Activated CD4-positive, alpha-beta T cell treated with anti-CD3 and anti-CD28 coated beads for 36 hours (primary cell): Measurements from ENCODE around the gene RAB24. TPM values are rescaled to one million over a fixed set of nuclear protein-coding genes. Genes with fewer than 3 reads are reported as not detected.

ENCODE experiments used
- ATAC-seq: fragments of 200-7000 bp; cut with Tn5 transposase; one replicate; pipeline ENCODE4 v1.10.0; 2021; ENCODE audit warnings: mild to moderate bottlenecking, moderate library complexity
- CTCF ChIA-PET: fragments of 350-600 bp; sonication (Branson Sonifier 250); formaldehyde crosslinking; loops from one replicate; lab custom pipeline; 2021; ENCODE audit warnings: antibody characterized with exemption; lab: Charles Lee
- POLR2A ChIA-PET: fragments of 350-600 bp; sonication (Branson Sonifier 250); formaldehyde crosslinking; loops from one replicate; lab custom pipeline; 2021; ENCODE audit warnings: antibody characterized with exemption, inconsistent platforms; lab: Charles Lee
- DNase-seq: peaks from one replicate; pipeline ENCODE4 v3.0.0-alpha.2; 2020
- H3K27ac Mint-ChIP-seq: one replicate; pipeline ENCODE4 v1.8.0; 2021; ENCODE audit warnings: mixed read lengths
- H3K27me3 Mint-ChIP-seq: one replicate; pipeline ENCODE4 v1.8.0; 2021; ENCODE audit warnings: mixed read lengths
- H3K36me3 Mint-ChIP-seq: one replicate; pipeline ENCODE4 v1.8.0; 2021; ENCODE audit warnings: low read depth, mixed read lengths
- H3K4me1 Mint-ChIP-seq: one replicate; pipeline ENCODE4 v1.8.0; 2021; ENCODE audit warnings: mixed read lengths
- H3K4me3 Mint-ChIP-seq: one replicate; pipeline ENCODE4 v1.8.0; 2021; ENCODE audit warnings: mild to moderate bottlenecking, moderate library complexity, mixed read lengths
- H3K9me3 Mint-ChIP-seq: one replicate; pipeline ENCODE4 v1.8.0; 2021; ENCODE audit warnings: low read depth, mixed read lengths
- intact Hi-C, 2 experiments: fragments of 100-400 bp; cut with DNase I in 1 of 2; cut with micrococcal nuclease in 1 of 2; formaldehyde crosslinking; loops; one replicate each; pipeline versions ENCODE4 v1.14.2 to v1.15.1; 2022 to 2024; cut with DNase I, micrococcal nuclease
- total RNA-seq, 2 experiments: library from RNA; stranded (reverse); gene quantifications; one replicate each; pipeline ENCODE4 v1.2.3, GENCODE V29; 2021

RAB24 gene
- total RNA-seq, 2 experiments from 2014 or later = 10.9 to 21.0 TPM

DNA sequence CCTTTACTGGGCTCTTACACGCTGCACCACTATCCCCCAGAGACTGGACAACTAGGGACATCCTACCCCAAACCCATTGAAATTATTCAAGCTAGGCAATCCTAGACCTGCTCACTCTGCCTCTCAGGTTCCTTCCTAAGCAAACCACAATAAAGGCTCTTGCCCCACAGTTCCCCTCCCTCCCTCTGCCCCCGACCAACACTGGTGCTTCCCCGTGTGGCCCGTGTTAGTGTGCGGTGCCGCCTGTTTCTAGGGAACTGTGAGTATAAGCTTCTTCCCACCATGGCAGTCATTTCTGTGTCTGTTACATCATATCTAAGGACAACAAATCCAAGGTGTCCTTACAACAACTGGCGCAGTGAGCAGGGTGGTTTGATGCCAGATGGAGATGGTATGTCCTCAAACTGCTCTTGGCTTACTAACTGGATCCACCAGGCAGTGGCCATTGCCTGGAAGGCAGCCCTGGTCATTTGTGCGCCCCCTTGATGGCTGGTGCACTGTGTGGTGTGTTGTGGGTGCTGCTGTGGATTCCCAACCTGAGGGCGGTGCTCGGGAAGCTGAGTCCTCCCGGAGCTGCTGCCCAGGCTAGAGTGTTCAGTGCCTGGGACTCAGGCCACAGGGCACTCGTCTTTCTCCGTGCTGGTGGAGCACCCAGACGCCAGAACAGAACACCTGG lies 16.5 kb upstream of the RAB24 start:
- Mint-ChIP-seq H3K9me3 (peaks cover 2% of the 10 kb centered on the region), H3K27ac (no peak overlapping the region), H3K4me1 (peaks cover 17% of the 10 kb centered on the region), H3K27me3 (no peaks in the 10 kb centered on the region), H3K4me3 (no peak overlapping the region), H3K36me3 (peaks cover 10% of the 10 kb centered on the region)
- ATAC-seq = peak; percentile 53
- intact Hi-C loops = loop anchor here in 1 of 2 experiments (2.0 to 10.0 kb wide), 4 partner anchors 17 to 275 kb away; partner anchors contain the start of genes PFN3, SLC34A1 and TMED9
- ChIA-PET CTCF (interaction anchor here (0.7 to 4.5 kb wide), 15 partner anchors 8 to 210 kb away, joined by 3 to 20 read pairs (median 7); no protein-coding TSS in a partner anchor), POLR2A (no interaction called here)
- peak; percentile 51 for DNase-seq

DNA sequence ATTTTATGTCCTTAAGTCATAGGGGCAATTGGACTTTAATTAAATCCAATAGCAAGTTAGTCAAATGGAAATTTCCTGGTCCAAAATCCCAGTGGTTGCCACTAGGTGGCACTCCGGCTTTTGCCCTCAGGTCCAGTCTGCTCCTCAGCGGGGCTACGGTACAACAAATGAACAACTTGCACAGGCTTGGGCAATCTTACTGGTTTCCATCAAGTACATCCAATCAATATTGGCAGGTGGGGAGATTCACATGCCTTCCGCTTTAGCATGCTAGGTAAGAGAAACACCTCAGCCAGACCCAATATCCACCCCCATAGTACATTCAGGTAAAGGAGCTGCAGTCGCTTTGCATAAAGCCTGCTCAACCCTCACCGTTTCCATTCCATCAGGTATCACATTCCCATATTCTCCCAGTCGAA lies 14.4 kb upstream of the RAB24 start:
- peak; percentile 75 for ATAC-seq
- Mint-ChIP-seq H3K4me1 (peaks cover 19% of the 10 kb centered on the region), H3K27me3 (no peaks in the 10 kb centered on the region), H3K9me3 (peaks cover 2% of the 10 kb centered on the region), H3K4me3 (no peak overlapping the region), H3K27ac (no peak overlapping the region), H3K36me3 (peaks cover 10% of the 10 kb centered on the region)
- CTCF ChIA-PET = interaction anchor here (0.7 to 4.5 kb wide), 27 partner anchors 8 to 376 kb away, joined by 3 to 20 read pairs (median 4); no protein-coding TSS in a partner anchor
- intact Hi-C loops = loop anchor here (1.0 to 10.0 kb wide), 7 partner anchors 19 to 277 kb away; partner anchors contain the start of genes PFN3 (in 1 of the 2), SLC34A1 (in 1 of the 2) and TMED9 (in 1 of the 2)
- peak; percentile 87 for DNase-seq
- POLR2A ChIA-PET = interaction anchor here (0.6 to 0.9 kb wide), 2 partner anchors 10 to 27 kb away, joined by 4 to 6 read pairs; no protein-coding TSS in a partner anchor

- ChIA-PET POLR2A (interaction anchor here (1.0 kb wide), 1 partner anchor 130 kb away, joined by 6 read pairs; the partner anchor contains the start of gene PRR7), CTCF (interaction anchor here (0.5 to 4.5 kb wide), 6 partner anchors 9 to 139 kb away, joined by 3 to 18 read pairs (median 4); no protein-coding TSS in a partner anchor)
- intact Hi-C loops = loop anchor here in 1 of 2 experiments (5.0 to 10.0 kb wide), 3 partner anchors 69 to 279 kb away; partner anchors contain the start of genes PFN3, SLC34A1 and TMED9
- no peak for ATAC-seq
- Mint-ChIP-seq H3K27me3 (no peaks in the 10 kb centered on the region), H3K4me1 (peaks cover 27% of the 10 kb centered on the region), H3K27ac (no peak overlapping the region), H3K4me3 (no peak overlapping the region), H3K36me3 (peaks cover 7% of the 10 kb centered on the region), H3K9me3 (peaks cover 2% of the 10 kb centered on the region)
- DNase-seq = no peak
Measured at GRCh38 chr5:177316005-177316404, 12.5 kb upstream of the RAB24 start.

DNA sequence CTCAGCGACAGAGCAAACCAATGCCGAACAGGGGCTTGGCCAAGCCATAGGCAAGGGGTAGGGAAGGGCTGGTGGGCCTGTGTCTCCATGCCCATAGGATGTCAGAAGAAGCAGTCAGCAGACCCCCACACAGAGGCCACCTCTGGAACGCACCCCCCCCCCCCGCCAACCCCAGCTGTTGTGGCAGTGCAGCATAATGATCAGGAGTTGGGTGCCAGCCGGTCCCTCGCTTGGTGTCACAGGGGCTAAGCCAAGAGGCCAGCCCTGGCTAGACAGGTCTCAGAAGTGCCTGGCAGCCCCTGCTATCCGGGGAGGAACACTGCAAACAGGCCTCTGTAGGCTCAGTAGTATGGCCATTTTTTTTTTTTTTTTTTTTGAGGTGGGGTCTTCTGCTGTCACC lies 11.9 kb upstream of the RAB24 start:
- peaks cover 32% of the 10 kb centered on the region for H3K4me1 Mint-ChIP-seq

DNA sequence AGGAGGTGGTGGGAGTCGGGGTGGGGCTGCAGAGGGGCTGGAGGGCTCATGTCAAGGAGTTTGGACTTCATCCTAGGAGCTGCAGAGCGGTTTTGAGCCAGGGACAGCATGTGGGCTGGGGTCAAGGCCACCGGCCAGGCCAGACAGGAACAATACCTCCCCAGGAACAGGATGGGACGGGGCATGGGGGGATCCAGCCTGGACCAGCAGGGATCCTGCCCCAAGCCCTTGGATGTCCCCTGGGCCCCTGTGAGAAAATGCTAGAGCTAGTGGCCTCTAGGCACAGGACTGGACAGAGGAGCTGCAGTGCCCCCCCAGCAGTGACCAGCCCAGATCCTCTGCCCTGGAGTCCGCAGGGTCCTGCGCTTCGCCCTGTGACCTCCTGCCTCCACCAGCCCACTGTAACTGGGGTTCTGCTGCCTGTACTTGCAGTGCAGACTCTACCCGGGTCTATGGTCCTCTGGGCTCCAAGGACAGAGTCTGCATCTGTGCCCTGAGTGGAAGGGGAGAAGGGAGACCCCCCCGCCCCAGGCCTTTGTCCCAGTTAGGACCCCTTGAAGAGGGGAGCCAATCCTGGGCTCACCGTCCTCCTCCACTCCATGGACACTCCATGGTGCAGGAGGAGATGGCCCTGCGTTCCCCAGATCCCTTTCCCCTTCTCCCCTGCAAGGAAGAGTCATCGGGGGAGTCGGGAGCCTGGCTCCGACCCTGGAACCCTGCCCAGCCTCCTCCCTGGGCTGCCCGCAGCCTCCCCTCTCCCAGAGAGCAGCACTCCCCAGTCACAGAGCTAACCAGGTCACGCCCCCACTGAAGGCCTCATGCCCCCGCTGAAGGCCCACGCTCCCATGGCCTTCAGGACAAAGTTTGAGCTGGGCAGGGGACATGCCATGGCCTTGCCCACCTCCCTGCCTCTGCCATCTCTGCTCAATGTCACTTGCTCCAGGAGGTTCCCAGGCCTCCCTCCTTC lies 11.1 kb upstream of the RAB24 start:
- peaks cover 10% of the 10 kb centered on the region for H3K36me3 Mint-ChIP-seq
- ChIA-PET CTCF (interaction anchor here (0.6 to 1.8 kb wide), 5 partner anchors 14 to 204 kb away, joined by 3 to 5 read pairs (median 4); partner anchors contain the start of gene LMAN2), POLR2A (no interaction called here)
- H3K4me1 Mint-ChIP-seq = peaks cover 29% of the 10 kb centered on the region
- intact Hi-C loops = loop anchor here (5.0 to 10.0 kb wide), 5 partner anchors 70 to 667 kb away; partner anchors contain the start of genes PDLIM7 (in 1 of the 2), PFN3 (in 1 of the 2), SLC34A1 (in 1 of the 2) and TMED9 (in 1 of the 2)
- no peak overlapping the region for H3K4me3 Mint-ChIP-seq
- H3K9me3 Mint-ChIP-seq = peaks cover under 1% of the 10 kb centered on the region
- ATAC-seq (no peak), DNase-seq (no peak)
- no peak overlapping the region for H3K27ac Mint-ChIP-seq
- no peaks in the 10 kb centered on the region for H3K27me3 Mint-ChIP-seq

More for the DNA sequence above, 11.9 kb upstream of the RAB24 start:
- H3K36me3 Mint-ChIP-seq = peaks cover 9% of the 10 kb centered on the region
- intact Hi-C loops = loop anchor here in 1 of 2 experiments (5.0 to 10.0 kb wide), 3 partner anchors 69 to 279 kb away; partner anchors contain the start of genes PFN3, SLC34A1 and TMED9
- ChIA-PET POLR2A (interaction anchor here (1.0 kb wide), 1 partner anchor 131 kb away, joined by 6 read pairs; the partner anchor contains the start of gene PRR7), CTCF (interaction anchor here (0.5 to 4.5 kb wide), 4 partner anchors 27 to 140 kb away, joined by 3 to 18 read pairs (median 4); no protein-coding TSS in a partner anchor)
- H3K27ac Mint-ChIP-seq = no peak overlapping the region
- peaks cover 2% of the 10 kb centered on the region for H3K9me3 Mint-ChIP-seq
- H3K4me3 Mint-ChIP-seq = no peak overlapping the region
- DNase-seq (no peak), ATAC-seq (no peak)
- no peaks in the 10 kb centered on the region for H3K27me3 Mint-ChIP-seq

- Mint-ChIP-seq H3K27ac (no peak overlapping the region), H3K4me1 (peaks cover 34% of the 10 kb centered on the region), H3K4me3 (no peak overlapping the region), H3K9me3 (no peaks in the 10 kb centered on the region), H3K36me3 (peaks cover 8% of the 10 kb centered on the region), H3K27me3 (no peaks in the 10 kb centered on the region)
- POLR2A ChIA-PET = interaction anchor here (0.7 to 1.6 kb wide), 3 partner anchors 10 to 841 kb away, joined by 3 to 5 read pairs (median 5); no protein-coding TSS in a partner anchor
- ATAC-seq (no peak), DNase-seq (no peak)
- intact Hi-C loops = loop anchor here (1.0 to 10.0 kb wide), 7 partner anchors 37 to 666 kb away; partner anchors contain the start of genes LMAN2 (in 1 of the 2), PDLIM7 (in 1 of the 2), SLC34A1 (in 1 of the 2) and TMED9 (in 1 of the 2)
- CTCF ChIA-PET = interaction anchor here (0.7 to 1.8 kb wide), 9 partner anchors 10 to 144 kb away, joined by 3 to 6 read pairs (median 3); partner anchors contain the start of genes LMAN2, PRELID1 and RAB24
Measured at GRCh38 chr5:177313561-177314259, 10.2 kb upstream of the RAB24 start.

DNA sequence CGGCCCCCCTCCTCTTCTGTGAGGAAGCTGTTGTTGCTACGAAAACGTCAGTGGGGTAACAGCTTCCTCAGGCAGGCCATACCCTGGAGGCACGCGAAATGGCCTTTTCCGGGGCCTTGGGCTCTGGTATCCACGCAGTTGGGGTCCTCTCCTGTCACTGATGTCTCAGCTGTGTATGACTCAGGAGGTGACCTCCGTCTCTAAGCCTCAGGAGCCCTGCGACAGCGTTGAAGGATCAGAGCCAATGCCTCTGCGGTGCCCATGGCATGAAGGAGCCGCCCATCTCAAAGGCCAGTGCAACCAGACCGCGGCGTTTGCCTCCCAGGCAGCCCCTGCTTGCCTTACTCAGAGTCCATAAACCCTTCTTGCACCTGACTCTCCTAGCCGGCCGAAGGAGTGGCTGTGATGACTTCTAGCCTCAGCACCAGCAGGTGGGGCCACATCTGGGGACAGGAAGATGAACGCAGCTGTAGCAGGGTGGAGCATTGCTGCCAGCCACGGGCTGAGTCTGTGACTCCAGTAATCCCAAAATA lies 9.2 kb upstream of the RAB24 start:
- Mint-ChIP-seq H3K4me3 (peak overlapping the region; percentile 85), H3K27ac (peak overlapping the region; percentile 84), H3K27me3 (no peaks in the 10 kb centered on the region), H3K9me3 (no peaks in the 10 kb centered on the region), H3K36me3 (peaks cover 8% of the 10 kb centered on the region), H3K4me1 (peaks cover 27% of the 10 kb centered on the region)
- intact Hi-C loops = loop anchor here (1.0 to 10.0 kb wide), 16 partner anchors 9 to 775 kb away; partner anchors contain the start of genes GRK6 (in 2 of the 2), LMAN2 (in 2 of the 2), PDLIM7 (in 2 of the 2) and NSD1 (in 1 of the 2)
- DNase-seq (peak; percentile 81), ATAC-seq (peak; percentile 45)
- CTCF ChIA-PET = interaction anchor here (0.6 to 4.9 kb wide), 21 partner anchors 9 to 182 kb away, joined by 3 to 47 read pairs (median 3); partner anchors contain the start of genes PRELID1 and RAB24
- POLR2A ChIA-PET = interaction anchor here (0.7 to 1.6 kb wide), 8 partner anchors 11 to 842 kb away, joined by 3 to 7 read pairs (median 4); partner anchors contain the start of gene GRK6

DNA sequence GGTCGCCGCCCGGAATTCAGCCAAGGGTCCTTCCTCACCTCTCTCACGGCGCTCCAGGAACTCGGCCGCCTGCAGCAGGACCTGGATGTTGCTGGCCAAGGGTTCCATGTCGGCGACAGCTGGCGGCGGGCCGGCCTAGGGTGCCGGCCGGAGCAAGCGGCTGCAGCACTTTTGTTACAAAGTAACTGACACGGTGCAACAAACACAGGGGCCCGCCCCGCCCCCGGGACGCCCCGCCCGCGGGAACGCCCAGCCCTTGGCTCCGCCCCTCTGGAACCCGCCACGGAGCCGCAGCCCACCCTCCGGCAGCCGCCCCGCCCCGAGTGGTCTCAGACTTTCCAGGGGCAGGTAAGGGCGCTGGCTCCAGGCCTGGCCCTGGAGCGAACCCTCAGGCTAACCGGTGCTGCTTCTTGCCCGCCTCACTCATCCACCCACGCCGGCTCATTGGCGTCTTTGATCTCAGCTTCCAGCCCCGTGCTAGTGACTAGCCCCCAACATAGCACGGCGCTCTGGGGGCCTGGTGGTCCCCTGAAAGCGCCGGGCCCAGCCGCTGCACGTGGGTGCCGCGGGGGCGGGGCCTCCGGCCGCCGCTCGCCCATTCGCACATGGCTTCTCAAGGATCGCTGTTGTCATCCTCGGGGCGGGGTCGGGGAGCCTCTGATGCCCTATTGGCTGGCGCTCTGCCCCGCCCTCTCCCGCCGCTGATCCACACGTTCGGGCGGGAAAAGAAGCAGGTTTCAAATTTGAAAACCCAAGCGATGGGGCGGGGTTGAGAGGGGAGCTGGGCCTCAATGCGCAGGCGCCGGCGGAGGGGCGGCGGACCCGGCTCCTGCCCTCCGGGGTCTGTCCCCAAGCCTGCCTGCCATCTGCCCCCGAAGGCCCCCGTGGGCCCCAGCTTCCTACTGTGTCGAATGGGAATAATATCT lies 8.5 kb upstream of the RAB24 start, which contains the start of gene MXD3:
Gene MXD3 (minus strand): TSS at position 176 of the 926 bp plus-strand sequence. CDS start 68 bp downstream, at position 108.
- intact Hi-C loops = loop anchor here (1.0 to 10.0 kb wide), 16 partner anchors 9 to 775 kb away; partner anchors contain the start of genes GRK6 (in 2 of the 2), LMAN2 (in 2 of the 2), PDLIM7 (in 2 of the 2) and FGFR4 (in 1 of the 2)
- ChIA-PET CTCF (interaction anchor here (0.6 to 4.9 kb wide), 18 partner anchors 11 to 183 kb away, joined by 3 to 47 read pairs (median 3); no protein-coding TSS in a partner anchor), POLR2A (interaction anchor here (0.7 to 1.6 kb wide), 6 partner anchors 77 to 197 kb away, joined by 3 to 7 read pairs (median 4); partner anchors contain the start of gene GRK6)
- peak within 1 kb of the TSS; percentile 84 for H3K27ac Mint-ChIP-seq
- ATAC-seq (peak; percentile 88), DNase-seq (peak; percentile 99)
- H3K4me3 Mint-ChIP-seq = peak within 1 kb of the TSS; percentile 85
- no peaks in the 10 kb centered on the region for H3K9me3 Mint-ChIP-seq
- peaks cover 9% of the 10 kb centered on the region for H3K36me3 Mint-ChIP-seq
- H3K27me3 Mint-ChIP-seq = no peaks in the 10 kb centered on the region
- peaks cover 28% of the 10 kb centered on the region for H3K4me1 Mint-ChIP-seq
